ENCODE results near the gene OR6K2.

Gene OR6K2

GRCh38 chr1:158711098-158711497 lies 10.6 kb upstream of the OR6K2 start:
- no peaks in the 10 kb centered on the region for H4K20me1 ChIP-seq (ENCODE audit: insufficient read depth, low read length)
- no peaks in the 10 kb centered on the region for H3K79me2 ChIP-seq (ENCODE audit: insufficient read depth, low read length)
- H3K27ac ChIP-seq (ENCODE audit: low read depth, low read length, poor library complexity, severe bottlenecking), result no peak overlapping the region
- H3K9ac ChIP-seq (ENCODE audit: low read length), result no peak overlapping the region
- H3K9me2 ChIP-seq (ENCODE audit: low read depth, low read length), result no peaks in the 10 kb centered on the region
- TF ChIP-seq EZH2 (IDR thresholded peaks at IDR 0.05; ENCODE audit: borderline replicate concordance, low read length) (no peak), CTCF (IDR thresholded peaks at IDR 0.05; ENCODE audit: low read length) (no peak)
- no peaks in the 10 kb centered on the region for H3K36me3 ChIP-seq (ENCODE audit: insufficient read depth, low read length)
- H3K4me2 ChIP-seq (ENCODE audit: low read length), result no peak overlapping the region
- no peak overlapping the region for H2AFZ ChIP-seq (ENCODE audit: low read length)
- H3K27me3 ChIP-seq (ENCODE audit: insufficient read depth, low read length), result no peaks in the 10 kb centered on the region
- H3K9me3 ChIP-seq (ENCODE audit: low read length), result no peaks in the 10 kb centered on the region
- H3K4me1 ChIP-seq (ENCODE audit: insufficient read depth, low read length, severe bottlenecking), result no peaks in the 10 kb centered on the region
- H3F3A ChIP-seq (ENCODE audit: insufficient read depth, low read length), result no peaks in the 10 kb centered on the region
- no peak overlapping the region for H3K4me3 ChIP-seq (ENCODE audit: low read depth, low read length, poor library complexity, severe bottlenecking)

- Histone ChIP-seq H3K4me2 (ENCODE audit: low read length) (no peak overlapping the region), H3K4me3 (ENCODE audit: low read depth, low read length, poor library complexity, severe bottlenecking) (no peak overlapping the region), H3K27ac (ENCODE audit: low read depth, low read length, poor library complexity, severe bottlenecking) (no peak overlapping the region), H3K9ac (ENCODE audit: low read length) (no peak overlapping the region), H3K27me3 (ENCODE audit: insufficient read depth, low read length) (no peaks in the 10 kb centered on the region), H3K4me1 (ENCODE audit: insufficient read depth, low read length, severe bottlenecking) (no peaks in the 10 kb centered on the region), H4K20me1 (ENCODE audit: insufficient read depth, low read length) (no peaks in the 10 kb centered on the region), H3K36me3 (ENCODE audit: insufficient read depth, low read length) (no peaks in the 10 kb centered on the region), H2AFZ (ENCODE audit: low read length) (no peak overlapping the region), H3K9me3 (ENCODE audit: low read length) (no peaks in the 10 kb centered on the region), H3K79me2 (ENCODE audit: insufficient read depth, low read length) (no peaks in the 10 kb centered on the region), H3F3A (ENCODE audit: insufficient read depth, low read length) (no peaks in the 10 kb centered on the region), H3K9me2 (ENCODE audit: low read depth, low read length) (no peaks in the 10 kb centered on the region)
- TF ChIP-seq EZH2 (IDR thresholded peaks at IDR 0.05; ENCODE audit: borderline replicate concordance, low read length) (no peak), CTCF (IDR thresholded peaks at IDR 0.05; ENCODE audit: low read length) (no peak)
These were observed 5.6 kb upstream of the OR6K2 start for GRCh38 chr1:158706096-158706495.

GRCh38 chr1:158694596-158694995 lies 5.9 kb downstream of the OR6K2 start:
- Histone ChIP-seq H3F3A (ENCODE audit: insufficient read depth, low read length) (no peaks in the 10 kb centered on the region), H3K4me2 (ENCODE audit: low read length) (no peak overlapping the region), H2AFZ (ENCODE audit: low read length) (no peak overlapping the region), H3K9me3 (ENCODE audit: low read length) (no peaks in the 10 kb centered on the region), H3K79me2 (ENCODE audit: insufficient read depth, low read length) (no peaks in the 10 kb centered on the region), H3K4me1 (ENCODE audit: insufficient read depth, low read length, severe bottlenecking) (no peaks in the 10 kb centered on the region), H3K4me3 (ENCODE audit: low read depth, low read length, poor library complexity, severe bottlenecking) (no peak overlapping the region), H3K9ac (ENCODE audit: low read length) (no peak overlapping the region), H3K27ac (ENCODE audit: low read depth, low read length, poor library complexity, severe bottlenecking) (no peak overlapping the region), H4K20me1 (ENCODE audit: insufficient read depth, low read length) (no peaks in the 10 kb centered on the region), H3K9me2 (ENCODE audit: low read depth, low read length) (no peaks in the 10 kb centered on the region), H3K36me3 (ENCODE audit: insufficient read depth, low read length) (no peaks in the 10 kb centered on the region), H3K27me3 (ENCODE audit: insufficient read depth, low read length) (no peaks in the 10 kb centered on the region)
- no peak for TF ChIP-seq CTCF (IDR thresholded peaks at IDR 0.05; ENCODE audit: low read length)
- no peak for TF ChIP-seq EZH2 (IDR thresholded peaks at IDR 0.05; ENCODE audit: borderline replicate concordance, low read length)

All from OCI-LY1 (cell line).